HG03565 (cell line): ENCODE results near the gene GGT5.

ENCODE experiments used
- ATAC-seq: cut with Tn5 transposase; IDR thresholded peaks from one replicate; pipeline ENCODE4 v1.9.1; 2021; ENCODE audit warnings: mild to moderate bottlenecking, moderate library complexity; ENCODE audit not compliant: unreplicated experiment

Gene GGT5

DNA sequence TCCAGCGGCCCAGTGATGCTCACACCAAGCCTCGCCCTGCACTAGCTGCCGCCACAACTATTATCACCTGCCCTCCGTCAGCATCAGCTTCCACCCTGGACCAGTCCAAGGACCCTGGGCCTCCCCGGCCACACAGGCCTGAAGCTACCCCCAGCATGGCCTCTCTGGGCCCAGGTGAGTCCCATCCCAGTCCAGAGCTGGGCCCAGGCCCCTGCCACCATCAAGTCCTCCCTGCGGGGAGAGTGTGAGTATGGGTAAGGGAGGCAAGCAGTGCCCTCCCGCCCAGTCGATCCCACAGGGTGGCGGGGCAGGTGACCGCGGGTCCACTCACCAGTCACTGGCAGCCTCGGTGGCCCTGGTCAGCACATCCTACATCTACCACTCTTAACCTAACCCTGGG, 73.1 kb downstream of the GGT5 start:
- ATAC-seq = no peak

GRCh38 chr22:24170632-24171031, 74.2 kb downstream of the GGT5 start:
- no peak for ATAC-seq

- ATAC-seq = no peak
Measured at GRCh38 chr22:24170188-24170587, 74.7 kb downstream of the GGT5 start.
